Peyer's patch (tissue), 4 donors: ENCODE data around the gene LRRK1. TPM values are rescaled to one million over a fixed set of nuclear protein-coding genes. Genes with fewer than 3 reads are reported as not detected.

Experiments
- DNase-seq, 3 donors: peaks; one replicate each; pipeline ENCODE4 v3.0.0-alpha.2; 2017 to 2019
- H3K27ac ChIP-seq, 4 donors: fragments of 200-600 bp; sonication (generic); one replicate each; pipeline ENCODE4 v1.5.1; 2016 to 2019
- H3K27me3 ChIP-seq, 2 donors: fragments of 200-600 bp; sonication (generic); one replicate each; pipeline ENCODE4 v1.5.1; 2019
- H3K36me3 ChIP-seq, 3 donors: fragments of 200-600 bp; sonication (generic); one replicate each; pipeline ENCODE4 v1.5.1; 2016 to 2019
- H3K4me1 ChIP-seq, 4 donors: fragments of 200-600 bp; sonication (generic); one replicate each; pipeline ENCODE4 v1.5.1; 2016 to 2019
- H3K4me3 ChIP-seq, 4 donors: fragments of 200-600 bp; sonication (generic); 1 replicate in 3 of 4; 2 replicates in 1 of 4; pipeline ENCODE4 v1.5.1; 2016 to 2019; ENCODE audit warnings: mild to moderate bottlenecking in 1 of 4
- H3K9me3 ChIP-seq, 4 donors: fragments of 200-600 bp; sonication (generic); one replicate each; pipeline ENCODE4 v1.5.1; 2016 to 2019; ENCODE audit warnings: mild to moderate bottlenecking in 1 of 4
- POLR2A ChIP-seq, 2 donors: fragments of 450-650 bp; IDR thresholded peaks; one replicate each; pipeline ENCODE4 v1.5.1; 2017; ENCODE audit warnings: antibody characterized with exemption in 2 of 2, mild to moderate bottlenecking in 2 of 2, moderate library complexity in 2 of 2
- total RNA-seq, 4 donors: library from RNA; depleted of rRNA; stranded (reverse); fragments of >200 nt; gene quantifications; one replicate each; pipeline ENCODE4 v1.1.0, GENCODE V29; 2016
- TF ChIP-seq, protein P1 (sequence below), 6 experiments: fragments of 450-650 bp in 4 of 6; fragments of 200-600 bp in 2 of 6; sonication (generic) in 1 of 6; IDR thresholded peaks; one replicate each; pipeline ENCODE4 v1.5.1; 2017 to 2019; ENCODE audit warnings: antibody characterized with exemption in 6 of 6, mild to moderate bottlenecking in 3 of 6, moderate library complexity in 1 of 6

The LRRK1 gene
- total RNA-seq, 4 donors from 2014 or later: 49.2 to 66.0 (median 55.5) TPM

GRCh38 chr15:101112336-101113113, 193.4 kb downstream of the LRRK1 start:
- H3K27me3 ChIP-seq: no peaks in the 10 kb centered on the region
- H3K36me3 ChIP-seq: no peaks in the 10 kb centered on the region
- H3K4me1 ChIP-seq: no peaks in the 10 kb centered on the region
- TF ChIP-seq, protein P1, sequence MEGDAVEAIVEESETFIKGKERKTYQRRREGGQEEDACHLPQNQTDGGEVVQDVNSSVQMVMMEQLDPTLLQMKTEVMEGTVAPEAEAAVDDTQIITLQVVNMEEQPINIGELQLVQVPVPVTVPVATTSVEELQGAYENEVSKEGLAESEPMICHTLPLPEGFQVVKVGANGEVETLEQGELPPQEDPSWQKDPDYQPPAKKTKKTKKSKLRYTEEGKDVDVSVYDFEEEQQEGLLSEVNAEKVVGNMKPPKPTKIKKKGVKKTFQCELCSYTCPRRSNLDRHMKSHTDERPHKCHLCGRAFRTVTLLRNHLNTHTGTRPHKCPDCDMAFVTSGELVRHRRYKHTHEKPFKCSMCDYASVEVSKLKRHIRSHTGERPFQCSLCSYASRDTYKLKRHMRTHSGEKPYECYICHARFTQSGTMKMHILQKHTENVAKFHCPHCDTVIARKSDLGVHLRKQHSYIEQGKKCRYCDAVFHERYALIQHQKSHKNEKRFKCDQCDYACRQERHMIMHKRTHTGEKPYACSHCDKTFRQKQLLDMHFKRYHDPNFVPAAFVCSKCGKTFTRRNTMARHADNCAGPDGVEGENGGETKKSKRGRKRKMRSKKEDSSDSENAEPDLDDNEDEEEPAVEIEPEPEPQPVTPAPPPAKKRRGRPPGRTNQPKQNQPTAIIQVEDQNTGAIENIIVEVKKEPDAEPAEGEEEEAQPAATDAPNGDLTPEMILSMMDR (IDR thresholded peaks at IDR 0.05): no peak
- no peak for TF ChIP-seq POLR2A (IDR thresholded peaks at IDR 0.05)
- H3K27ac ChIP-seq: no peak overlapping the region
- H3K9me3 ChIP-seq: no peaks in the 10 kb centered on the region
- H3K4me3 ChIP-seq: no peak overlapping the region
- no peak for DNase-seq

- Histone ChIP-seq H3K4me3 (no peak overlapping the region), H3K36me3 (no peaks in the 10 kb centered on the region), H3K27ac (no peak overlapping the region), H3K4me1 (no peaks in the 10 kb centered on the region), H3K27me3 (no peaks in the 10 kb centered on the region), H3K9me3 (no peaks in the 10 kb centered on the region)
- TF ChIP-seq, protein P1 (IDR thresholded peaks at IDR 0.05): no peak
- no peak for TF ChIP-seq POLR2A (IDR thresholded peaks at IDR 0.05)
- DNase-seq: no peak
These were observed 194.2 kb downstream of the LRRK1 start for GRCh38 chr15:101113114-101114005.

GRCh38 chr15:101114166-101114565, 195.0 kb downstream of the LRRK1 start:
- H3K4me1 ChIP-seq: no peaks in the 10 kb centered on the region
- H3K9me3 ChIP-seq: no peaks in the 10 kb centered on the region

DNA sequence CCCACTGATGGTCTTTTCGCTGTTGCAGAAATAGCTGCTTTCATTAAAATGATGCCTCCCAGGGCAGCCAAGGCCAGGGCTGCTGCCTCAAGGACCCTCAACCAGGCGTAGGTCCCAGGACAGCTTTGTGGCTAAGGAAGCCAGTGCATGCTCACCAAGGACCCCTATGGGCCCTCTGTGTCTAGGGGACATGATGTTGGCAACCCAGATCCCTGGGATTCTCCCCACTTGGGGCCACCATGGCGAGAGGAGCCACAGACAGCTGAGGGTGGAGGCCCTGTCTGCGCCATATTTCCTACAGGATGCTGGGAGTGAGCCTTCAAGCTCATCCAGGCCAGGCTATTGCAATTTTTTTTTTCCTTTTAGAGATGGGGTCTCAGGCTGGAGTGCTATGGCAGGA, 195.5 kb downstream of the LRRK1 start:
- DNase-seq: no peak
- Histone ChIP-seq H3K36me3 (no peaks in the 10 kb centered on the region), H3K27me3 (no peaks in the 10 kb centered on the region), H3K27ac (no peak overlapping the region), H3K9me3 (no peaks in the 10 kb centered on the region), H3K4me3 (no peak overlapping the region), H3K4me1 (no peaks in the 10 kb centered on the region)
- TF ChIP-seq, protein P1 (IDR thresholded peaks at IDR 0.05): no peak
- no peak for TF ChIP-seq POLR2A (IDR thresholded peaks at IDR 0.05)

More at GRCh38 chr15:101114166-101114565, 195.0 kb downstream of the LRRK1 start:
- Histone ChIP-seq H3K36me3 (no peaks in the 10 kb centered on the region), H3K27me3 (no peaks in the 10 kb centered on the region), H3K4me3 (no peak overlapping the region), H3K27ac (no peak overlapping the region)
- no peak for DNase-seq
- no peak for TF ChIP-seq POLR2A (IDR thresholded peaks at IDR 0.05)
- TF ChIP-seq, protein P1 (IDR thresholded peaks at IDR 0.05): no peak

- TF ChIP-seq, protein P1 (IDR thresholded peaks at IDR 0.05): no peak
- no peak for TF ChIP-seq POLR2A (IDR thresholded peaks at IDR 0.05)
- DNase-seq: no peak
- H3K4me1 ChIP-seq: no peaks in the 10 kb centered on the region
- no peak overlapping the region for H3K27ac ChIP-seq
- no peak overlapping the region for H3K4me3 ChIP-seq
- H3K27me3 ChIP-seq: no peaks in the 10 kb centered on the region
- no peaks in the 10 kb centered on the region for H3K36me3 ChIP-seq
- H3K9me3 ChIP-seq: no peaks in the 10 kb centered on the region
These were observed 196.2 kb downstream of the LRRK1 start for GRCh38 chr15:101115393-101115785.
